Measurements from ENCODE around the gene FABP1.

FABP1 gene

DNA sequence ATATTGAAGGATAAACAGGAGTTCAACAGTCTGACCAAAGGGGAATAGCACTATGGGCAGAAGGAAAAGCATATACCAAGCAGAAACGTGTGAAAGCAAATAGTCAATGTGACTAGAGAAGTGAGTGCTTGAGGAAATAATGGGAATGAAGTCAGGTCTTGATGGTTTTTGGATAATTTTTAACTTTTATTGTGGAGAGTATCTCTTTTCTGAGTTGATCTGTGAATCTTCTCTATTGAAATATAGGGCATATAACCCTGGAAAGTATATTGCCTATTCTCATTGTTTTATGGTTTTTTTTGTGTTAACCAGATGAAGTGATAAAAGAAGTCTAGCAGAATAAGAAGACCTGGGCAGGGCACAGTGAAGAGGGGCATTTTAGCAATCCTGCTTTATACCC is 16.4 kb upstream of the FABP1 start:
- no peaks in the 10 kb centered on the region for H3K4me1 ChIP-seq

DNA sequence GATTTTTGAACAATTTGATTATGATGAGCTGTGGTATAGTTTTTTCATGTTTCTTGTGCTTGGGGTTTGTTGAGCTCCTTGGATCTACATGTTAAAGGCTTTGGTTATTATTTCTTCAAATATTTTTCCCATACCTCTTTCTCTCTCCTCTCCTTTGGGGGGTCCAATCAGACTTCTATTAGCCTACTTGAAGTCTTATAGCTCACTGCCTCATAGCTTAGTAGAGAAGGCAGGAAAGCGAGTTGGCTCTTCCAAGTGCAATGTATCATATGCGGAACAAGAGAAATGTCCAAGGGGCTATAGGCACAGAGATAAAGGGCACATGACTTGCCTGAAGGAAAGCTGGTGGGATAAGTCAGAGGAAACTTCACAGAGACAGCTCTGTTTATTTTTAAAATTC is 14.1 kb upstream of the FABP1 start:
- no peak overlapping the region for H3K27ac ChIP-seq
- no peak overlapping the region for H3K4me3 ChIP-seq
- H3K9me3 ChIP-seq (replicated peaks in 1 of 11) = peaks cover 7 to 22% (median 10%) of the 10 kb centered on the region in 11 experiments; a peak in 15 of 22 replicates
- no peak overlapping the region for H3K9ac ChIP-seq
- H4K20me1 ChIP-seq = no peaks in the 10 kb centered on the region
- no peak overlapping the region for H3K4me2 ChIP-seq
- H3K4me1 ChIP-seq = no peaks in the 10 kb centered on the region
- H3K27me3 ChIP-seq = no peaks in the 10 kb centered on the region
- no peaks in the 10 kb centered on the region for H3K36me3 ChIP-seq
- no peak for TF ChIP-seq Cebpa-rat (IDR thresholded peaks at IDR 0.05)

More for the DNA sequence above, 16.4 kb upstream of the FABP1 start:
- Histone ChIP-seq H3K27ac (no peak overlapping the region), H3K9ac (no peak overlapping the region), H3K9me3 (replicated peaks in 1 of 11) (peaks cover 26 to 45% (median 30%) of the 10 kb centered on the region in 11 experiments), H3K27me3 (no peaks in the 10 kb centered on the region), H3K4me3 (no peak overlapping the region), H3K4me2 (no peak overlapping the region), H3K36me3 (no peaks in the 10 kb centered on the region), H4K20me1 (no peaks in the 10 kb centered on the region)
- no peak for TF ChIP-seq Cebpa-rat (IDR thresholded peaks at IDR 0.05)

DNA sequence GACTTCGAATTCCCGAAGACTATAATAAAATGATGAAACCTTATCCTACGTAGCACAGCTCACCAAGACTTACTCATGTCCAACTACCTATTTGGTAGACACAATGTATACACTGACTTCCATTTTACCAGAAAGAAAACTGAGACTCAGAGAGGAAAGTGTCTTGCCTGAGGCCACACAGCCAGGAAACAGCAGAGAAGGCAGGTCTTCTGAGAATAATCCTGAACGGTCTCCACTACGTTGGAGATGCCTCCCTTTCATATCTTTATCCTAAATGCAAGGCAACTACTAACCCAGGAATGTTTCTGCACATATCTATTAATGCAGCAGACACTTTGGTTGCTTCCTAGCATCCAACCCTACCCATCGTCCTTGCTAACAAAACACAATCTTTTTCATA is 11.9 kb upstream of the FABP1 start:
- Histone ChIP-seq H3K4me3 (no peak overlapping the region), H3K27me3 (no peaks in the 10 kb centered on the region), H3K36me3 (no peaks in the 10 kb centered on the region), H3K9me3 (replicated peaks in 1 of 11) (peaks cover 7 to 22% (median 10%) of the 10 kb centered on the region in 11 experiments; a peak in 14 of 22 replicates), H3K4me1 (no peaks in the 10 kb centered on the region), H3K4me2 (no peak overlapping the region), H3K9ac (no peak overlapping the region), H3K27ac (no peak overlapping the region), H4K20me1 (no peaks in the 10 kb centered on the region)
- TF ChIP-seq Cebpa-rat (IDR thresholded peaks at IDR 0.05) = no peak

DNA sequence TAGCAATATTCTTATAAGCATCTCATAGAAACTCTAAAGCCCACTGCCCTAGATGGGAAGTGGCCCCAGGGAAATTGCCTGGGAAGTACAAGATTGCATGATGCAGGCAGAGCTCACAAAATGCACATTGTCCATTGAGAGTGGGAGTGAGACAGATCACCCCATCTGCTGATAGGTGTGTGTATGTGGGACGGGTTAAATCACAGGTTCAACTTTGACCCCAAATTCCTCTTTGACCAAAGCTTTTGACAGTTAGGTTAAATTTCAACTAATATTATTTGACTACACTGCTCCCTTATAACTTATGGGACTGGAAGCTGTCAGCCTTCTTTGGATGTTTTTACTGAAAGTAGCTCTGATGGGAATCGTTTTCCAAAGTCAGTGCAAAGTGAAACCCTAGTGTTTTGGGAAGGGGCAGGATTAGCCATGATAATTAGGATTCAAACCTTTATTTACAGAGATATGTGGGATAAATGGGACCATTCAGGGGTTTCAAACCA is 11.4 kb upstream of the FABP1 start:
- Histone ChIP-seq H3K4me3 (no peak overlapping the region), H4K20me1 (no peaks in the 10 kb centered on the region), H3K27ac (no peak overlapping the region), H3K4me2 (no peak overlapping the region), H3K27me3 (no peaks in the 10 kb centered on the region), H3K9ac (no peak overlapping the region), H3K4me1 (no peaks in the 10 kb centered on the region), H3K9me3 (replicated peaks in 1 of 11) (peaks cover 7 to 22% (median 10%) of the 10 kb centered on the region in 11 experiments; a peak in 14 of 22 replicates), H3K36me3 (no peaks in the 10 kb centered on the region)
- TF ChIP-seq Cebpa-rat (IDR thresholded peaks at IDR 0.05) = no peak

DNA sequence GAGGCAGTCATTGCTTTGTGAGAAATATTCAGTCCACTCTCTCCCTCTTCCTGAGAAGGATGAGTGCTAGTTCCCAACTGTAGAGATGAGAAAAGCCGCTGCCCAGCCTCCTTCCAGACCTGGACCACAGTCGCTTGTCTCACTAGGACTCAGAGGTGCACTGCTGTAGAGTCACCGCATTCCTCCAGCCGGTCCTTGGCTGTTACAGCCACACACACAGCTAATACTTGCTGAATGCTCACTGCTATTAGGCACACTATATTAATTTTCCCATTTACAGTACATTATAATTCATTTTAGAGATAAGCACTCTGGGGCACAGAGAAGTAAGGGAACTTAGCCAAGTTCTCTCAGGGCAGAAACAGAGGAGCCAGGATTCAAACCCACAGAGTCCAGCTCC is 10.0 kb upstream of the FABP1 start:
- no peak overlapping the region for H3K4me3 ChIP-seq
- H3K9ac ChIP-seq = no peak overlapping the region
- H4K20me1 ChIP-seq = no peaks in the 10 kb centered on the region
- H3K4me2 ChIP-seq = no peak overlapping the region
- H3K9me3 ChIP-seq (replicated peaks in 1 of 11) = peaks cover 7 to 12% (median 10%) of the 10 kb centered on the region in 11 experiments; a peak in 14 of 22 replicates
- no peak overlapping the region for H3K27ac ChIP-seq
- no peaks in the 10 kb centered on the region for H3K36me3 ChIP-seq
- no peaks in the 10 kb centered on the region for H3K4me1 ChIP-seq
- H3K27me3 ChIP-seq = no peaks in the 10 kb centered on the region
- no peak for TF ChIP-seq Cebpa-rat (IDR thresholded peaks at IDR 0.05)

DNA sequence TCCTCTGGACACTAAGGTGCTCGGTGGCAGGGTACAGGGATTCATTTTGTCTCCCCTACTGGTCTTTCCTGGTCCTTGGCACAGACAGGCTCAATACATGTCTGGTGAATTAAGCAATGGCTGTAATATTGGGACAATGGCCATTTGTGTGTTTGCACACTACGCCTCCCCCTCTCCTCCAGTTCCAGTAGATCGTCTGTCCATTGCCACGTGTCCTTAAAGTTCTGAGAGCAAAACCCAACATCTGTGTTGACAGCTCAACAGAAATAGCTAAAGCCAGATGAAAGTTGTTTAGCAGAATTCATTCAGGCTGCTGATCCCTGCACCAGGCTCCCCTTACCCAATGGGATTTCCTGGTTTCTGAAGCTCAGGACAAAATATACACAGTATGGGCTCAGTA is 9.0 kb upstream of the FABP1 start:
- Histone ChIP-seq H3K9ac (no peak overlapping the region), H3K4me3 (no peak overlapping the region), H3K27ac (no peak overlapping the region), H3K9me3 (replicated peaks in 1 of 11) (peaks cover 0 to 5% (median 2%) of the 10 kb centered on the region in 11 experiments; a peak in 7 of 22 replicates), H3K36me3 (no peaks in the 10 kb centered on the region), H3K4me2 (no peak overlapping the region), H3K27me3 (no peaks in the 10 kb centered on the region), H3K4me1 (no peaks in the 10 kb centered on the region), H4K20me1 (no peaks in the 10 kb centered on the region)
- TF ChIP-seq Cebpa-rat (IDR thresholded peaks at IDR 0.05) = no peak

- Histone ChIP-seq H3K27ac (no peak overlapping the region), H3K9me3 (replicated peaks in 1 of 11) (no peaks in the 10 kb centered on the region), H3K36me3 (no peaks in the 10 kb centered on the region), H3K4me2 (no peak overlapping the region), H3K4me1 (no peaks in the 10 kb centered on the region), H4K20me1 (no peaks in the 10 kb centered on the region), H3K4me3 (no peak overlapping the region), H3K9ac (no peak overlapping the region), H3K27me3 (no peaks in the 10 kb centered on the region)
- no peak for TF ChIP-seq Cebpa-rat (IDR thresholded peaks at IDR 0.05)
Observed at GRCh38 chr2:88133875-88134274, 6.0 kb upstream of the FABP1 start.

- no peak overlapping the region for H3K4me2 ChIP-seq
- H4K20me1 ChIP-seq = no peaks in the 10 kb centered on the region
- H3K4me3 ChIP-seq = no peak overlapping the region
- H3K9ac ChIP-seq = no peak overlapping the region
- H3K4me1 ChIP-seq = no peaks in the 10 kb centered on the region
- H3K27me3 ChIP-seq = no peaks in the 10 kb centered on the region
- TF ChIP-seq Cebpa-rat (IDR thresholded peaks at IDR 0.05) = no peak
- no peaks in the 10 kb centered on the region for H3K36me3 ChIP-seq
- no peaks in the 10 kb centered on the region for H3K9me3 ChIP-seq (replicated peaks in 1 of 11)
- no peak overlapping the region for H3K27ac ChIP-seq
Observed at GRCh38 chr2:88131999-88132368, 4.1 kb upstream of the FABP1 start.

DNA sequence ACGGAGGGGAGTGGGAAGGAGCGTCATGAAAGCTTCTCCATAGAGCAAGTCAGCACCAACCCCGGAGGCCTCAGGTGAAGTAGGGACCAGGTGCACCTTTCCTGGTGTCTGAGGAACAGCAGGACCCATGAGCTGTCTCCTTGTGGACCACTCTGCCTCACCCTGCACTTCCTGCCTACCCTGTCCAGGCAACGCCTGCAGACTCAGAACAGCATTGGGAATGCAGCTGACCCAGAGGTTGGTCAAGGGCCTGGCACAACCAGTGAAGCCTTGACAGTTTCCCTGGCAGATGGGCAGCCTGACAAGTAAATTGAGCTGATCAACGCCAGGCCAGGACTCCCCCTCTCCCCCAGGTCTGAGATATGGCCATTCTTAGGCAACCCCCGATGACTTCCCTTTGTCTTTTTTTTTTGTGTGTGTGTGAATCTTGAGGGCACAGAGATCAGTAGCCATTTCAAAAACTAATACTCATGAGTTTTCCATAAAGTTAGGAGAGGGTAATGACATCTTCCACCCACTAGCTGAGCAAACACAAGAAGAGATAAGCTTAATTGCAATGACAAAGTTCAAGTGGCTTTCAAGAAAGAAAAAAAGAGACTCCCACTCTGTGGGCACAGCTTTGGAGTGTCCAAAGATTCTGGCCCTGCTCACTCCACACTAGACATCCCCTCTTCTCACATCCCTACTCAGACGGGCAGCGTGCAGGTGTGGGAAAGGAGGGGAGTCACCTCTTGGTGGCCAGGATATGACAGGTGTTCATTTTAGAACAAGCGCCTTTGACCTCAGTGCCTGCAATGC is 3.5 kb upstream of the FABP1 start:
- no peak overlapping the region for H3K4me3 ChIP-seq
- H3K27me3 ChIP-seq = no peaks in the 10 kb centered on the region
- no peaks in the 10 kb centered on the region for H3K36me3 ChIP-seq
- no peak overlapping the region for H3K27ac ChIP-seq
- H3K9me3 ChIP-seq (replicated peaks in 1 of 11) = no peaks in the 10 kb centered on the region
- no peaks in the 10 kb centered on the region for H3K4me1 ChIP-seq
- H4K20me1 ChIP-seq = no peaks in the 10 kb centered on the region
- TF ChIP-seq Cebpa-rat (IDR thresholded peaks at IDR 0.05) = no peak
- H3K9ac ChIP-seq = no peak overlapping the region
- no peak overlapping the region for H3K4me2 ChIP-seq

DNA sequence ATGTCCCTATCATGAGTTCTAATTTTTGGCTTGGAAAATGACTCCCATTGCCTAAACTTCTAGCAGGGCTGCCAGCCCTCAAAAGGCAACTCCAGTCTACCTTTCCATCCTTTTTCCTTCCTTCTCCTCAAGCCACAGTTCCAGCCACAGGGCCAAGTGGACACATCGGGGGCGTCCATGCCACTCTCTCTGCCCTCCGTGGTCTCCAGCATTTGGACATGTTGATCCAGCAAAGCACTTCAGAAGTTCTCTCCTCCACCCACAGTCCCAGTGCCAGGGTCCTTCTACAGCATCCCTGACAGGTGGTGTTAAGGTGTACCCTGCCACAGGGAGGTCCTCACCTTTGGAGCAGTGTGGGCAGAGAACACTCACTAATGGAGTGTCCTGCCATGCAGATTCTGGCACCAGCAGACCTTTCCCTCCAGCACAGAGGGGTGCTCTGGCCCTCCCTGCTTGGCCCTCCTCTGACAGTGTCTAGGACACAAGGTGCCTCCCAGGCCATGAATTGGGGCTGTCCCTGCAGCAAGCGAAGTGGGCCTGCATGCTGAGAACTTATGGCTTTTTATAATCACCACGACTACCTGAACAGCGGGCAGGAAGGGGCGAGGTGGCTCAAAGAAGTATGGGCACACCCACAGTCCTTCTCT is 1.6 kb upstream of the FABP1 start:
- no peak overlapping the region for H3K4me2 ChIP-seq
- H3K27ac ChIP-seq = no peak overlapping the region
- TF ChIP-seq Cebpa-rat (IDR thresholded peaks at IDR 0.05) = no peak
- H3K9me3 ChIP-seq (replicated peaks in 1 of 11) = no peaks in the 10 kb centered on the region
- no peaks in the 10 kb centered on the region for H3K36me3 ChIP-seq
- H3K4me1 ChIP-seq = no peaks in the 10 kb centered on the region
- no peaks in the 10 kb centered on the region for H3K27me3 ChIP-seq
- H3K9ac ChIP-seq = no peak overlapping the region
- H4K20me1 ChIP-seq = no peaks in the 10 kb centered on the region
- no peak overlapping the region for H3K4me3 ChIP-seq

Data from BLaER1 treated with 17β-estradiol and CSF1 and Interleukin-3, amounts not matched to agents 10 nM and 100 nM (cell line).